Right renal pelvis (tissue), 4 donors: ENCODE measurements around the gene RALY. TPM values are rescaled to one million over a fixed set of nuclear protein-coding genes. Genes with fewer than 3 reads are reported as not detected.
"Not testable (repeated sequence)": the region's sequence is repeated elsewhere in the genome, so short reads cannot be mapped to it uniquely, and the experiment has no call there.

ENCODE experiments used
- DNase-seq, 4 donors: peaks; one replicate each; pipeline ENCODE4 v3.0.0-alpha.2; 2013; ENCODE audit warnings: low read depth in 4 of 4, low spot score in 3 of 4, missing footprints in 1 of 4
- polyA plus RNA-seq, 4 donors: library from polyadenylated mRNA; unstranded; fragments of 120-200 nt; gene quantifications; one replicate each; pipeline ENCODE4 v1.2.1, GENCODE V29; 2013; ENCODE audit not compliant: insufficient read length in 4 of 4

RALY gene
- polyA plus RNA-seq, 4 donors = 153 to 198 (median 166) TPM

- no peak for DNase-seq
Measured at GRCh38 chr20:34127792-34128191, 134.1 kb downstream of the RALY start.

DNA sequence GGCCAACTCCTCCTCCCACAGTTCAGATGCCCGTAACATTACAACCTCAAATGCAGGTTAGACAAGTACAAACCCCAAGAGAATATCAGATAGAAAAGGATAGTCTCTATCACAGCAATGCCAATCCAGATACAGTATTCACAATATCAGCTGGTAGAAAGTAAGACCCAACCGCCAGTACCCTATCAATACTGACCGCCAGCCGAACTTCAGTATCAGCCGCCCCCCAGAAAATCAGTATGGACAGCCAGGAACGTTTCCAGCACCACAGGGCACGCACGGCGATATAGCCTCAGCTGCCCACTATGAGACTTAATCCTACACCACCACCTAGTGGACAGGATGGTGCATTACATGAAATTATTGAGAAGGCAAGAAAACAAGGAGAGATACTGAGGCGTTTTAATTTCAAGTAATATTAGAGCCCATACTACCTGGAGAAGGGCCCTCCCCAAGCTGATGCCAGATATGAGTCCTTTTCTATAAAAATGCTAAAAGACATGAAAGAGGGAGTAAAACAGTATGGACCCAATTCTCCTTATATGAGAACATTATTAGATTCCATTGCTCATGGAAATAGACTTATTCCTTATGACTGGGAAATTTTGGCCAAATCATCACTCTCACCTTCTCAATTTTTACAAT is 135.9 kb downstream of the RALY start:
- DNase-seq = peak; percentile 57 to 67 (median 65)

DNA sequence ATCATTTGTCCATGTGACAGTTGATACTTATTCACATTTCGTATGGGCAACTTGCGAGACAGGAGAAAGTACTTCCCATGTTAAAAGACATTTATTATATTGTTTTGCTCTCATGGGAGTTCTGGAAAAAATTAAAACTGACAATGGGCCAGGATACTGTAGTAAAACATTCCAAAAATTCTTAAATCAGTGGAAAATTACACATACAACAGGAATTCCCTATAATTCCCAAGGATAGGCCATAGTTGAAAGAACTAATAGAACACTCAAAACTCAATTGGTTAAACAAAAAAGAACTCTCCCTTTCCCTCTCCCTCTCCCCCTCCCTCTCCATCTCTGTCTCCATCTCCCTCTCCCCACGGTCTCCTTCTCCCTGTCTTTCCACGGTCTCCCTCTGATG is 137.8 kb downstream of the RALY start:
- DNase-seq = no peak

DNA sequence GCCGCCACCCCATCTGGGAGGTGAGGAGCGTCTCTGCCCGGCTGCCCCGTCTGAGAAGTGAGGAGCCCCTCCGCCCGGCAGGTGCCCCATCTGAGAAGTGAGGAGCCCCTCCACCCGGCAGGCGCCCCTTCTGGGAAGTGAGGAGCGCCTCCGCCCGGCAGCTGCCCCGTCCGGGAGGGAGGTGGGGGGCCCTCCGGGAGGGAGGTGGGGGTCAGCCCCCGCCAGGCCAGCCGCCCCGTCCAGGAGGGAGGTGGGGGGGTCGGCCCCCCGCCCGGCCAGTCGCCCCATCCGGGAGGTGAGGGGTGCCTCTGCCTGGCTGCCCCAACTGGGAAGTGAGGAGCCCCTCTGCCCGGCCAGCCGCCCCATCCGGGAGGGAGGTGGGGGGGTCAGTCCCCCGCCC is 138.8 kb downstream of the RALY start:
- not testable (repeated sequence) for DNase-seq

DNA sequence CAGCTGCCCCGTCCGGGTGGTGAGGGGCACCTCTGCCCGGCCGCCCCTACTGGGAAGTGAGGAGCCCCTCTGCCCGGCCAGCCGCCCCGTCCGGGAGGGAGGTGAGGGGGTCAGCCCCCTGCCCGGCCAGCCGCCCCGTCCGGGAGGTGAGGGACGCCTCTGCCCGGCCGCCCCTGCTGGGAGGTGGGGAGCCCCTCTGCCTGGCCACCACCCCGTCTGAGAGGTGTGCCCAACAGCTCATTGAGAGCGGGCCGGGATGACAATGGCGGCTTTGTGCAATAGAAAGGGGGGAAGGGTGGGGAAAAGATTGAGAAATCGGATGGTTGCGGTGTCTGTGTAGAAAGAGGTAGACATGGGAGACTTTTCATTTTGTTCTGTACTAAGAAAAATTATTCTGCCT is 139.2 kb downstream of the RALY start:
- not testable (repeated sequence) for DNase-seq

GRCh38 chr20:34133365-34133860 is 139.7 kb downstream of the RALY start:
- DNase-seq = not testable (repeated sequence)

Other genes with a start within 250 kb of the RALY start
- gene CHMP4B, start 182.6 kb upstream of the RALY start, polyA plus RNA-seq = 100 to 1,000 TPM; 108 to 112 (median 110) TPM
- 10 to 100 TPM; 47.0 to 50.8 (median 50.0) TPM for gene EIF2S2, start 118.3 kb downstream of the RALY start, polyA plus RNA-seq
- gene ASIP, start 247.5 kb downstream of the RALY start, polyA plus RNA-seq = under 1 TPM in 2 of 4 donors, not detected in 2; 0.49 to 0.74 TPM